Uterus (tissue), 4 donors: Measurements from ENCODE around the gene CDH13. TPM values are rescaled to one million over a fixed set of nuclear protein-coding genes. Genes with fewer than 3 reads are reported as not detected.

Experiments
- DNase-seq, 2 donors: peaks; one replicate each; pipeline ENCODE4 v3.0.0-alpha.2; 2019 to 2020
- H3K27ac ChIP-seq, 2 donors: fragments of 200-600 bp; sonication (generic); 1 replicate in 1 of 2; 2 replicates in 1 of 2; pipeline ENCODE4 v1.5.1; 2016 to 2018
- H3K27me3 ChIP-seq, 2 donors: fragments of 200-600 bp; sonication (generic); one replicate each; pipeline ENCODE4 v1.5.1; 2018 to 2019; ENCODE audit warnings: control low read depth in 1 of 2
- H3K36me3 ChIP-seq, 2 donors: fragments of 200-600 bp; sonication (generic); one replicate each; pipeline ENCODE4 v1.5.1; 2019; ENCODE audit warnings: control low read depth in 1 of 2
- H3K4me1 ChIP-seq, 2 donors: fragments of 200-600 bp; sonication (generic); one replicate each; pipeline ENCODE4 v1.5.1; 2018 to 2019; ENCODE audit warnings: control low read depth in 1 of 2
- H3K4me3 ChIP-seq, 2 donors: fragments of 200-600 bp; sonication (generic); 1 replicate in 1 of 2; 2 replicates in 1 of 2; pipeline ENCODE4 v1.5.1; 2018 to 2019; ENCODE audit warnings: mild to moderate bottlenecking in 1 of 2
- H3K9me3 ChIP-seq, 2 donors: fragments of 200-600 bp; sonication (generic); one replicate each; pipeline ENCODE4 v1.5.1; 2019; ENCODE audit warnings: control low read depth in 1 of 2
- POLR2A ChIP-seq, 2 donors: fragments of 450-650 bp; IDR thresholded peaks; one replicate each; pipeline ENCODE4 v1.6.1; 2016; ENCODE audit warnings: antibody characterized with exemption in 2 of 2, mild to moderate bottlenecking in 1 of 2, moderate library complexity in 1 of 2
- intact Hi-C: fragments of 100-400 bp; cut with DNase I; formaldehyde crosslinking; loops from one replicate; pipeline ENCODE4 v1.15.1; 2023; ENCODE audit warnings: low total_unique reads
- total RNA-seq, 4 donors: library from RNA; depleted of rRNA in 3 of 4; stranded (reverse); fragments of >200 nt in 3 of 4; gene quantifications; one replicate each; pipeline versions ENCODE4 v1.1.0 to v1.2.4, GENCODE V29; 2014 to 2023
- TF ChIP-seq, protein P1 (sequence below), 4 experiments: fragments of 200-600 bp in 2 of 4; fragments of 450-650 bp in 2 of 4; sonication (generic) in 2 of 4; IDR thresholded peaks; one replicate each; pipeline ENCODE4 v1.5.1; 2016 to 2019; ENCODE audit warnings: antibody characterized with exemption in 4 of 4, mild to moderate bottlenecking in 2 of 4, moderate library complexity in 1 of 4
- donor health status: DM: yes; HTN: yes; CAD: no.

Gene CDH13
- total RNA-seq, 4 donors from 2014 or later = 49.1 to 99.4 (median 82.7) TPM

DNA sequence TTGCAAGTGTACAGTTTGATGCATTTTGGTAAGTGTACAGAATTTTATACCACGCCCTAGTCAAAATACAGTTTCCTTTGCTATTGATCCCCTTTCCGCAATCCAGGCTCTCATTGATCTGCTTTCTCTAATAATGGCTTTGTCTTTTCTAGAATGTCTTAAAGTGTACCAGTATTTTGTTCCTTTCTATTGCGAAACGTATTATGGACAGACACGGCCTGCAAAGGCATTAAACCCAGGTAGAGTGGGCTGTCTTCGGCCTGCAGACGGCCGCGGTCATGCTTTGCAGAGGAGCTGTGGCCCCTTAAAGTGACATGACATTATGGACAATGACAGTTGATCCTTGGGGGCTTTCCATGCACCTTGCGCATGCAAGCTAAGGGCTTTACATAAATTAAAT, 1165.1 kb downstream of the CDH13 start:
- H3K36me3 ChIP-seq = no peaks in the 10 kb centered on the region
- H3K4me1 ChIP-seq = no peaks in the 10 kb centered on the region
- H3K27me3 ChIP-seq = no peaks in the 10 kb centered on the region
- no peak overlapping the region for H3K4me3 ChIP-seq
- intact Hi-C loops = no loop called here
- no peaks in the 10 kb centered on the region for H3K9me3 ChIP-seq
- TF ChIP-seq, protein P1, sequence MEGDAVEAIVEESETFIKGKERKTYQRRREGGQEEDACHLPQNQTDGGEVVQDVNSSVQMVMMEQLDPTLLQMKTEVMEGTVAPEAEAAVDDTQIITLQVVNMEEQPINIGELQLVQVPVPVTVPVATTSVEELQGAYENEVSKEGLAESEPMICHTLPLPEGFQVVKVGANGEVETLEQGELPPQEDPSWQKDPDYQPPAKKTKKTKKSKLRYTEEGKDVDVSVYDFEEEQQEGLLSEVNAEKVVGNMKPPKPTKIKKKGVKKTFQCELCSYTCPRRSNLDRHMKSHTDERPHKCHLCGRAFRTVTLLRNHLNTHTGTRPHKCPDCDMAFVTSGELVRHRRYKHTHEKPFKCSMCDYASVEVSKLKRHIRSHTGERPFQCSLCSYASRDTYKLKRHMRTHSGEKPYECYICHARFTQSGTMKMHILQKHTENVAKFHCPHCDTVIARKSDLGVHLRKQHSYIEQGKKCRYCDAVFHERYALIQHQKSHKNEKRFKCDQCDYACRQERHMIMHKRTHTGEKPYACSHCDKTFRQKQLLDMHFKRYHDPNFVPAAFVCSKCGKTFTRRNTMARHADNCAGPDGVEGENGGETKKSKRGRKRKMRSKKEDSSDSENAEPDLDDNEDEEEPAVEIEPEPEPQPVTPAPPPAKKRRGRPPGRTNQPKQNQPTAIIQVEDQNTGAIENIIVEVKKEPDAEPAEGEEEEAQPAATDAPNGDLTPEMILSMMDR (IDR thresholded peaks at IDR 0.05) = no peak
- TF ChIP-seq POLR2A (IDR thresholded peaks at IDR 0.05) = no peak
- DNase-seq = no peak
- no peak overlapping the region for H3K27ac ChIP-seq

DNA sequence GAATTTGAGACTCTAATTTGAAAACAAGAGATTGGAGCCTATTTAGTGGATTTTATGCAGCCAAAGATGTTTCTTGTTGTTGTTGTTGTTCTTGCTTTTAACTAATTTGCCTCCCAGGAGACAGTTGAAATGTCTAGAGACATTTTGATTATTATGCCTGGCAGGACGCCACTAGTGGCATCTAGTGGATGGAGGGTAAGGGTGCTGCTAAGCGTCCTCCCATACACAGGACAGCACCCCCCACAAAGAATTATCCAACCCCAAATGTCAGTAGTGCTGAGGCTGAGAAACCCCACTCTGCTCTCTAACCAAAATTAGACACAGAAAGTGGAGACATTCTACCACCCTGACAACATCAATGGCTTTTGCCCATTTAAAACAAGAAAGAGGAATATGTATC, 1165.6 kb downstream of the CDH13 start:
- Histone ChIP-seq H3K9me3 (no peaks in the 10 kb centered on the region), H3K4me1 (no peaks in the 10 kb centered on the region), H3K27me3 (no peaks in the 10 kb centered on the region), H3K27ac (no peak overlapping the region), H3K4me3 (no peak overlapping the region), H3K36me3 (no peaks in the 10 kb centered on the region)
- TF ChIP-seq, protein P1 (IDR thresholded peaks at IDR 0.05) = no peak
- no peak for TF ChIP-seq POLR2A (IDR thresholded peaks at IDR 0.05)
- intact Hi-C loops = no loop called here
- no peak for DNase-seq

DNA sequence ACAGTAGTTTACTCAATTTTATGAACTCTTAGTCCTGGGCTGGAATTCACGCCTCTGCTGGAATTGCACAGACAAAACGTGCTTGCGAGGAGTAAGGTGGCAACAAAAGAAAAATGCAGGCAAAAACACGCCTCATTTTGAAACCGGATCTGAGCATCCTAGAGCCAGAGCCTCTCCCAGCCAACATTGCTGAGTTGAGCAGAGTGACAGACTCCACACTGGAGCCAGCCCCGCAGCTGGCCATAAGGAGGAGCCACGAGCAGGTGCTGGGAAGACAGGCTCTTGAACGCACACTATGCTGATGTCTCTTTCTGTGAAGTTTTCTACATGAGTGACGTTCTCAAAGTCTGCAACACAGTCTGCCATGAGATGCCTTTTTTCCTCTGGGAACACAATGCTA, 1166.4 kb downstream of the CDH13 start:
- Histone ChIP-seq H3K27me3 (no peaks in the 10 kb centered on the region), H3K4me3 (no peak overlapping the region), H3K36me3 (no peaks in the 10 kb centered on the region), H3K4me1 (no peaks in the 10 kb centered on the region), H3K9me3 (no peaks in the 10 kb centered on the region), H3K27ac (no peak overlapping the region)
- TF ChIP-seq POLR2A (IDR thresholded peaks at IDR 0.05) = no peak
- TF ChIP-seq, protein P1 (IDR thresholded peaks at IDR 0.05) = no peak
- intact Hi-C loops = no loop called here
- no peak for DNase-seq

DNA sequence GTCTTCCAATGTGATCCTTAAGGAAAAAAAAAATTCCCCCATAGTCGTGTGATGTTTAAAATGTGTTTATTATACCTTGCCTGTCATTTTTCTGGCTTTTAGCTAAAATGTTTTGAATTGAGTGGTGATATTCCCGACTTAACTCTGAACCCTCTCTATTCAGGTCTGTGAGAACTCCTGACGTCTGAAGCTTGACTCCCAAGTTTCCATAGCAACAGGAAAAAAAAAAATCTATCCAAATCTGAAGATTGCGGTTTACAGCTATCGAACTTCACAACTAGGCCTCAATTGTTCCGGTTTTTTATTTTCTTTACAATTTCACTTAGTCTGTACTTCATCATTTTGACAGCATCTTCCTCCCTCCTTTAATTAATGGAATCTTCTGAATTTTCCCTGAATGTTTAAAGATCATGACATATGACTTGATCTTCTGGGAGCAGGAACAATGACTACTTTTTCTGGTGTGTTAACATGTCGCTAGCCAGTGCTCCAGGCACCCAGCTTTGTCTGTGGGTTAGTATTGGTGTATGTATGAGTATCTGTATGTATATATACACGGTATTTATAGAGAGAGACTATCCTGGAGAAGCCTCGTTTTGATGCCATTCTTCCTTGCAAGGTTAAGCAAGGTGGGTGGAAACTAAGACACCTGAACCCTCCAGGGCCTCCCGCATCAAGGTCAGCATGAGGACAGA, 1168.2 kb downstream of the CDH13 start:
- no peak for DNase-seq
- H3K27ac ChIP-seq = no peak overlapping the region
- H3K27me3 ChIP-seq = no peaks in the 10 kb centered on the region
- H3K36me3 ChIP-seq = no peaks in the 10 kb centered on the region
- no peaks in the 10 kb centered on the region for H3K4me1 ChIP-seq
- no peaks in the 10 kb centered on the region for H3K9me3 ChIP-seq
- intact Hi-C loops = no loop called here
- TF ChIP-seq POLR2A (IDR thresholded peaks at IDR 0.05) = no peak
- TF ChIP-seq, protein P1 (IDR thresholded peaks at IDR 0.05) = no peak
- H3K4me3 ChIP-seq = no peak overlapping the region

DNA sequence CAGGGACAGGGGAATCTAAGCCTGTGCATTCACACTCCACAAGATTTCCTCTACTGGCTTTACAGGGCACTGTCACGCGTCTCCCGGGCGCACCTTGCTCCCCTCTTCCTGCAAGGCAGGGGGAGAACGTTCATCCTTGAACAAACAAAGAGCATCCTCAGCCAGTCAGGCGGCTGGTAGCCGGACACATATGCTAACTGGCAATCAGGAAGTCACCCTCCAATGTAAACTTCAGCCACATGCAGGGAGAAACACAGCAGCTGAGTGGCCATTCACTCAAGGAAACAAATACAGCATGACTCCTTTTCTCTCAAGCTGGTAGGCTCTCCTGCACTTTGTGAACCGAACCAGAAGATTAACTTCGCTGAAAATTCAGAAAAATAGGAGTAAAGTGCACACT, 1170.2 kb downstream of the CDH13 start:
- Histone ChIP-seq H3K27me3 (no peaks in the 10 kb centered on the region), H3K4me1 (no peaks in the 10 kb centered on the region), H3K36me3 (no peaks in the 10 kb centered on the region), H3K27ac (no peak overlapping the region), H3K4me3 (no peak overlapping the region), H3K9me3 (no peaks in the 10 kb centered on the region)
- DNase-seq = no peak
- TF ChIP-seq, protein P1 (IDR thresholded peaks at IDR 0.05) = no peak
- TF ChIP-seq POLR2A (IDR thresholded peaks at IDR 0.05) = no peak
- intact Hi-C loops = no loop called here
